Retinal pigment epithelial cell (primary cell): ENCODE data around the gene ARL15.

ENCODE experiments used
- DNase-seq: peaks from one replicate; pipeline ENCODE4 v3.0.0-alpha.2; 2010; ENCODE audit warnings: low read depth
- H3K4me3 ChIP-seq: 2 replicates; pipeline ENCODE4 v1.5.1; 2011; ENCODE audit warnings: mild to moderate bottlenecking, low read length, control low read depth, moderate library complexity
- CTCF ChIP-seq: conservative IDR thresholded peaks from 2 replicates; pipeline ENCODE4 v1.5.1; 2011; ENCODE audit warnings: low read depth, low read length, control low read depth, inconsistent platforms

The ARL15 gene

GRCh38 chr5:54103871-54104270, 206.5 kb downstream of the ARL15 start:
- H3K4me3 ChIP-seq: no peak overlapping the region
- DNase-seq: no peak
- no peak for TF ChIP-seq CTCF

GRCh38 chr5:54098267-54098666, 212.1 kb downstream of the ARL15 start:
- DNase-seq: no peak
- no peak for TF ChIP-seq CTCF

GRCh38 chr5:54095969-54096368, 214.4 kb downstream of the ARL15 start:
- H3K4me3 ChIP-seq: no peak overlapping the region
- DNase-seq: no peak
- TF ChIP-seq CTCF: no peak

More at GRCh38 chr5:54098267-54098666, 212.1 kb downstream of the ARL15 start:
- H3K4me3 ChIP-seq: no peak overlapping the region

- no peak for DNase-seq
- H3K4me3 ChIP-seq: no peak overlapping the region
- TF ChIP-seq CTCF: no peak
Observed at GRCh38 chr5:54094706-54095105, 215.7 kb downstream of the ARL15 start.

GRCh38 chr5:54093861-54094260, 216.5 kb downstream of the ARL15 start:
- no peak for TF ChIP-seq CTCF
- DNase-seq: no peak
- no peak overlapping the region for H3K4me3 ChIP-seq

- TF ChIP-seq CTCF: no peak
- no peak overlapping the region for H3K4me3 ChIP-seq
- DNase-seq: no peak
Observed at GRCh38 chr5:54093081-54093492, 217.3 kb downstream of the ARL15 start.

- H3K4me3 ChIP-seq: no peak overlapping the region
- DNase-seq: no peak
- TF ChIP-seq CTCF: no peak
Observed at GRCh38 chr5:54091307-54092130, 218.9 kb downstream of the ARL15 start.
